OCI-LY1 (cell line): ENCODE data around the gene PGBD2.

ENCODE experiments used
- CTCF ChIP-seq: fragments of 200-600 bp; sonication (generic), shearing (Covaris generic); IDR thresholded peaks from 2 replicates; pipeline ENCODE4 v1.5.1; 2017; ENCODE audit warnings: mild to moderate bottlenecking, antibody characterized with exemption, low read length, moderate library complexity, mixed read lengths
- EZH2 ChIP-seq: fragments of 200-600 bp; sonication (generic), shearing (Covaris generic); IDR thresholded peaks from 2 replicates; pipeline ENCODE4 v1.8.0; 2017; ENCODE audit warnings: borderline replicate concordance, mixed run types, mild to moderate bottlenecking, antibody characterized with exemption, low read length, moderate library complexity, mixed read lengths

- TF ChIP-seq CTCF (no peak), EZH2 (no peak)
Observed at GRCh38 chr1:248897412-248898337, 8.4 kb upstream of the PGBD2 start.
